GM13977 (cell line): ENCODE results near the gene SPEF1.

Experiments
- DNase-seq: peaks from one replicate; pipeline ENCODE4 v3.0.0; 2012; ENCODE audit warnings: low spot score
- CTCF ChIP-seq: IDR thresholded peaks from 2 replicates; pipeline ENCODE4 v1.5.1; 2012; ENCODE audit warnings: mild to moderate bottlenecking, control low read depth; ENCODE audit not compliant: insufficient read depth; ENCODE audit errors: extremely low read depth, missing control alignments
- in situ Hi-C: fragments of 300-500 bp; cut with MboI; formaldehyde crosslinking; loops from one replicate; pipeline ENCODE4 v1.12.0; 2022; ENCODE audit warnings: low sequenced_read_pairs, low pct_unique_long_range_greater_than_20kb, mixed read lengths, inconsistent platforms; ENCODE audit not compliant: unreplicated experiment

SPEF1 gene

GRCh38 chr20:3814928-3815495 lies 33.8 kb upstream of the SPEF1 start:
- no peak for DNase-seq
- no peak for TF ChIP-seq CTCF
- in situ Hi-C loops = no loop called here

GRCh38 chr20:3813848-3814581 lies 32.8 kb upstream of the SPEF1 start:
- no peak for TF ChIP-seq CTCF
- no peak for DNase-seq
- in situ Hi-C loops = no loop called here

GRCh38 chr20:3812975-3813847 lies 32.0 kb upstream of the SPEF1 start:
- no peak for TF ChIP-seq CTCF
- in situ Hi-C loops = no loop called here

GRCh38 chr20:3812259-3812681 lies 31.0 kb upstream of the SPEF1 start:
- no peak for DNase-seq
- TF ChIP-seq CTCF = no peak
- in situ Hi-C loops = no loop called here

More at GRCh38 chr20:3812975-3813847, 32.0 kb upstream of the SPEF1 start:
- no peak for DNase-seq

- no peak for TF ChIP-seq CTCF
- in situ Hi-C loops = no loop called here
- no peak for DNase-seq
Observed at GRCh38 chr20:3811467-3812258, 30.4 kb upstream of the SPEF1 start.

- no peak for TF ChIP-seq CTCF
- no peak for DNase-seq
- in situ Hi-C loops = no loop called here
Observed at GRCh38 chr20:3808544-3808943, 27.3 kb upstream of the SPEF1 start.
